ENCODE results near the gene ANKRA2.
"Not testable (repeated sequence)": the region's sequence is repeated elsewhere in the genome, so short reads cannot be mapped to it uniquely, and the experiment has no call there.

Gene ANKRA2

GRCh38 chr5:73515232-73515631, 50.2 kb downstream of the ANKRA2 start:
- no peak overlapping the region for H3K4me3 ChIP-seq (ENCODE audit: low read length)
- DNase-seq (ENCODE audit: low read depth, low spot score): no peak

DNA sequence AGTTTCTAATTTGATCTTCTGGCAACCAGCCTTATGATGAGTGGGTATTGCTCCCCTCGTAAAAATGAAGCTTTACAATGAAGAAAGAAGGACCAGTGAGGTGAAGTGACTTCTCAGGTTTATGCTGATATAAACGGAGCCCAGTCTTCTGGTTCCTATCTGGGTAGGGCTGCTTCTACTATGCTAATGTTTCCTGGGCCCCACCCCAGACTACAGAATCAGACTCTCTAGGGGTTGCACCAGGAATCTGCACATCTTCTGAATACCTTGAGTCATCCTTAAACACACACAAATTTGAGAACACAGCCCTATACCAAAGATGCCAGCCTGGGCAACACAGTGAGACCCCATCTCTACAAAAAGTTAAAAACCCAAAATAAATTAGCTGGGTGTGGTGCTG, 51.0 kb downstream of the ANKRA2 start:
- DNase-seq (ENCODE audit: low read depth, low spot score): no peak
- no peak overlapping the region for H3K4me3 ChIP-seq (ENCODE audit: low read length)

- no peak overlapping the region for H3K4me3 ChIP-seq (ENCODE audit: low read length)
- DNase-seq (ENCODE audit: low read depth, low spot score): no peak
These were observed 51.4 kb downstream of the ANKRA2 start for GRCh38 chr5:73513996-73514395.

DNA sequence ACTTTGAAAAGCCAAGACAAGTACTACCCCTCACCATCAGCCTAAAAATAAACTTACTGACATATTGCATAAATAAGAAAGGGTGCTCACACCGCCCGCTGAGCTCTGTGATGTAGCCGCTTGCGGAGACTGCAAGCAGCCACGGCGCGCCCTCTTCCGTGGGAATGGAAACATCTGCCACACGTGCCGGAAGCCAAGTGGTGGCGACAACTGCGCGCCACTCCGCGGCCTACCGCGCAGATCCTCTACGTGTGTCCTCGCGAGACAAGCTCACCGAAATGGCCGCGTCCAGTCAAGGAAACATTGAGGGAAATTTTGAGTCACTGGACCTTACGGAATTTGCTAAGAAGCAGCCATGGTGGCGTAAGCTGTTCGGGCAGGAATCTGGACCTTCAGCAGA, 56.9 kb downstream of the ANKRA2 start:
- H3K4me3 ChIP-seq (ENCODE audit: low read length); DNase-seq (ENCODE audit: low read depth, low spot score): not testable (repeated sequence)

DNA sequence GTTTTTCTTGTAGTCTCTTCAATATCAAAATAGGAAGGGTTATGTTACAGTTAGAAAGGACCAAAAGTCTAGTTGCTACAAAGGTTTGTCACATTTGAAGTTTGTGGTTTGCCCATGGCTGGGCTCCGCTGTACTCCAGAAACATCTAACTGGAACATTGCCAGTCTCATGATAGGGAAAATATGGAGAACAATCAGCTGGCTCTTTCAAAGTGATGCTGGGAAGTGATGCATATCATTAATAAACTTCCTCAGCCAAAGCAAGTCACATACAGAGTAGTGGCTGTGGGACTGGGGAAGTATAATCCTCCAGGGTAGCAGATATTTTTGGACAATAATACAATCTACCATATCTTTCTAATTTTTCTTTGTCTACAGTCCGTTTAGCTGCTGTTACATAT, 58.4 kb downstream of the ANKRA2 start:
- no peak overlapping the region for H3K4me3 ChIP-seq (ENCODE audit: low read length)
- no peak for DNase-seq (ENCODE audit: low read depth, low spot score)

- no peak for DNase-seq (ENCODE audit: low read depth, low spot score)
- H3K4me3 ChIP-seq (ENCODE audit: low read length): no peak overlapping the region
These were observed 58.9 kb downstream of the ANKRA2 start for GRCh38 chr5:73506459-73506955.
